Measurements from ENCODE around the gene B3GNT7.

GRCh38 chr2:231373786-231374349, 21.6 kb upstream of the B3GNT7 start:
- TF ChIP-seq CTCF (IDR thresholded peaks at IDR 0.05; ENCODE audit: insufficient read depth, low read length) (no peak), POLR2AphosphoS5 (IDR thresholded peaks at IDR 0.05; ENCODE audit: low read depth) (no peak), SPI1 (IDR thresholded peaks at IDR 0.05; ENCODE audit: borderline replicate concordance, low read depth) (no peak), GABPA (IDR thresholded peaks at IDR 0.05; ENCODE audit: low read depth) (no peak)
- TF ChIP-seq, protein P1, sequence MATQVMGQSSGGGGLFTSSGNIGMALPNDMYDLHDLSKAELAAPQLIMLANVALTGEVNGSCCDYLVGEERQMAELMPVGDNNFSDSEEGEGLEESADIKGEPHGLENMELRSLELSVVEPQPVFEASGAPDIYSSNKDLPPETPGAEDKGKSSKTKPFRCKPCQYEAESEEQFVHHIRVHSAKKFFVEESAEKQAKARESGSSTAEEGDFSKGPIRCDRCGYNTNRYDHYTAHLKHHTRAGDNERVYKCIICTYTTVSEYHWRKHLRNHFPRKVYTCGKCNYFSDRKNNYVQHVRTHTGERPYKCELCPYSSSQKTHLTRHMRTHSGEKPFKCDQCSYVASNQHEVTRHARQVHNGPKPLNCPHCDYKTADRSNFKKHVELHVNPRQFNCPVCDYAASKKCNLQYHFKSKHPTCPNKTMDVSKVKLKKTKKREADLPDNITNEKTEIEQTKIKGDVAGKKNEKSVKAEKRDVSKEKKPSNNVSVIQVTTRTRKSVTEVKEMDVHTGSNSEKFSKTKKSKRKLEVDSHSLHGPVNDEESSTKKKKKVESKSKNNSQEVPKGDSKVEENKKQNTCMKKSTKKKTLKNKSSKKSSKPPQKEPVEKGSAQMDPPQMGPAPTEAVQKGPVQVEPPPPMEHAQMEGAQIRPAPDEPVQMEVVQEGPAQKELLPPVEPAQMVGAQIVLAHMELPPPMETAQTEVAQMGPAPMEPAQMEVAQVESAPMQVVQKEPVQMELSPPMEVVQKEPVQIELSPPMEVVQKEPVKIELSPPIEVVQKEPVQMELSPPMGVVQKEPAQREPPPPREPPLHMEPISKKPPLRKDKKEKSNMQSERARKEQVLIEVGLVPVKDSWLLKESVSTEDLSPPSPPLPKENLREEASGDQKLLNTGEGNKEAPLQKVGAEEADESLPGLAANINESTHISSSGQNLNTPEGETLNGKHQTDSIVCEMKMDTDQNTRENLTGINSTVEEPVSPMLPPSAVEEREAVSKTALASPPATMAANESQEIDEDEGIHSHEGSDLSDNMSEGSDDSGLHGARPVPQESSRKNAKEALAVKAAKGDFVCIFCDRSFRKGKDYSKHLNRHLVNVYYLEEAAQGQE (IDR thresholded peaks at IDR 0.05; ENCODE audit: insufficient replicate concordance, low read depth), result no peak
